CD4-positive, alpha-beta T cell treated with Interferon gamma for 1 hour (primary cell): ENCODE measurements around the gene MOB3A.
"Not testable (repeated sequence)": the region's sequence is repeated elsewhere in the genome, so short reads cannot be mapped to it uniquely, and the experiment has no call there.

Experiments used
- DNase-seq: peaks from one replicate; pipeline ENCODE4 v3.0.0-alpha.2; 2020

The MOB3A gene

DNA sequence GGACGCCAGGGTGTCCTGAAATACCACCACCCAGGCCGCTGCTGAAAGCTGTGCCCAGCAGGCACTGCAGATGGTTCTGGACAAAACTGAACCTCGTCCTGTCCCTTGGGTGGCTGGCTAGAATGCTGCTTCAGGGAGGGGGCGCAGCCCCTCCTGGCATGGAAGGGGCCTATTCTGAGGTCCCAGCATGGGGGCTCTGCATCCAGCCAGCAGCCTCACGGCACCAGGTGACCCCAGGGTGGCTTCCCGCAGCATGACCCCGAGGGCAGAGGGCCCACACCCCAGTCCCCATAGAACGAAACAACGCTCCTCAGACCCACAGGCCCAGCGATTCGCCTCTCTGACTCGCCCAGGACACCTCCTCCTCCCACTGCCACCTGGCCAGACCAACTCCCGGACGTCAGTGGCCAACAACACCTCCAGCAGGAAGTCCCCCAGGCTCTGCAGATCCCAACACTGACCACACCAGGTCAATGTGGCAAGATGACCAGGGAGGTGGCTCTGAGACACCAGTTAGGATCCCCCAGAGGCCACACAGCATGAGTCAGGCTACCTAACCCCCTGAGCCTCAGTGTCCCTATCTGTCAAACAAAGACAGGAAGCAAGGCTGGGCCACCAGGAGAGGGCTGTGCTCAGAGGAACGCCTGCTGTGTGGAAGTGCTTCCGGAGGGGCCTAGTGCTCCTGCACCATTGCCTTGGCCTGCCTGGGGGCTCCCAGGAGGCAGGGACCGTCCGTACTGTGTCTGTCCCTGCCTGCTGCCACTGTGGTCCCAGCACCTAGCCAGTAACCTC, 51.2 kb downstream of the MOB3A start:
- DNase-seq = no peak

DNA sequence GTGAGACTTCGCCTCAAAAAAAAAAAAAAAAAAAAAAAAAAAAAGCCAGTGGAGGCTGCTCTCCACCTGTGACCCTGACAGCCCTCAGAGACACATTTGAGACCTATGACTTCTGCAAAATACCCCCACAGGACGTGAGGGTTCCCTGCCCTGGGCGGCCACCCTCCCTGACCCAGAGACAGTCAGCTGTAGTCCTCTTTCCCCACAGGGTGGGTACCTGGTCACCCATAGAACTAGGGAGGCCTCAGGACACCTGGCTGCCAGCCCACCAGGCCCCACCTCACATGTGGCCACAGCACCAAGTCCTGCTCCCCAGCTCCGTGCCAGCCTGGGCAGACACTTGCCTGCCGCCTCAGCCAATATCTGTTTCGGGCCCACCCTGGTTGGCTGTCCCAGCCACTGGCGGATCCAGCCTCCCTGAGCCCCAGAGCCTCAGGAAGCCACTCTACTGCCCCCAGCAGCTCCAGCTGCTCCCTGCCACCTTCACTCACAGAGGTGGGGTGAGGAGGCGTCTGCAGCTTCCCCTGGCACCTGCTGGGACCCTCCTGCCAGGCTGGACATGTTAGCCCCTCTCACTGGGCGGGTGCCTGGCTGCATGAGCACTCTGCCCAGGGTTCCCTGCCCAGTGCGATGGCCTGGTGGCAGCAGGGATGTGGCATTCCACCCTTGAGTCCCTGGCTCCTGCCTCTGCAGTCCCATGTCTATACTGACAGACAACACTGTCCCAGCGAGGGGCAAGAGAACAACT, 52.0 kb downstream of the MOB3A start:
- no peak for DNase-seq

DNA sequence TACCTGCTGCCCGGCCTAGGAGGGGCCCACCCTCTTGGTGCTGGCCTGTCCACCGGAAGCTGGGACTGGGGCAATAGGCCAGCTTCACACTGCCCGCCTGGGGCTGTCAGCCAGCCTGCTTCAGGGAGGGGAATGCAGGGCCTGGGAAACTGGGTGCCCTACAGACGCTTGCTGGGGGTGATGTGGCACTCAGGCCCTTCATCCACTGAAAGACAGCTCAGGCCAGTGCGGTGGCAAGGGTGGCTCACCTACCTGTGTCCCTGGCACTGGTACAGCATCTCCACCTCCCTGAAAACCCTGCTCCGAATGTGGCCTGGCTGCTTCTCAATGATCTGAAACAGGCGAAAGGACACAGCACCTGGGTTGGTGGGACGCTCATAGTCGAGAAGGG, 52.9 kb downstream of the MOB3A start:
- no peak for DNase-seq

DNA sequence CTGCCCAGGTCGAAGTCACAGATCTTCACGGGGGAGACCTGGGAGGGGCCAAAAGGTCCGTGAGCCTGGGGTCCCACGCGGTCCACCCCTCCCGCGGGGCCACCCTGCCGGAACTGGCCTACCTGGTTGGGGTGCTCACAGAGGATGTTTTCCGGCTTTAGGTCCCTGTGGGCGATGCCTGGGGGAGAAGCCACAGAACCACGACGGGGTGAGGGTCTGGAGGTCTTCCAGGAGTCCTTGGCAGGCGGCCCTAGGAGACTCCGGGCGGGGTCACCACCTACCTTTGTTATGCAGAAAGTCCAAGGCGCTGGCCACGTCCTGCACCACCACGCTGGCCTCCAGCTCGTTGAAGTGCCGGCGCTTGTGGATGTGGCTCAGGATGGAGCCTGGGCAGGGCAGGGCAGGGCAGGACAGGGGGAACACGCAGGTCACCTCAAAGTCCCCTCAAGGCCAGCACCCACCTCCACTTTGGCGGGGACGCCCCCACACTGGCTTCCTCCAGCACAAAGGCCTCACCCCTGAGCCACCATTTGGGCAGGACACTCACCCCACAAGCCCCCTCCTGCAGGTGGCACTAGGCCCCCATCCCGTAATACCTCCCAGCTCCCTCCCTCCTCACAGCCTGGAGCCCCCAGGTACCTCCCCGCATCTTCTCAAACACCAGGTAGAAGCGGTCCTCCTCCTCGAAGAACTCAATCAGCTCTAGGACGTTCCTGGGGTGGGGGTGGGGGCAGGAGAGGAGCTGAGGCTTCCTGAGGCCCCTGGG, 53.5 kb downstream of the MOB3A start:
- no peak for DNase-seq

DNA sequence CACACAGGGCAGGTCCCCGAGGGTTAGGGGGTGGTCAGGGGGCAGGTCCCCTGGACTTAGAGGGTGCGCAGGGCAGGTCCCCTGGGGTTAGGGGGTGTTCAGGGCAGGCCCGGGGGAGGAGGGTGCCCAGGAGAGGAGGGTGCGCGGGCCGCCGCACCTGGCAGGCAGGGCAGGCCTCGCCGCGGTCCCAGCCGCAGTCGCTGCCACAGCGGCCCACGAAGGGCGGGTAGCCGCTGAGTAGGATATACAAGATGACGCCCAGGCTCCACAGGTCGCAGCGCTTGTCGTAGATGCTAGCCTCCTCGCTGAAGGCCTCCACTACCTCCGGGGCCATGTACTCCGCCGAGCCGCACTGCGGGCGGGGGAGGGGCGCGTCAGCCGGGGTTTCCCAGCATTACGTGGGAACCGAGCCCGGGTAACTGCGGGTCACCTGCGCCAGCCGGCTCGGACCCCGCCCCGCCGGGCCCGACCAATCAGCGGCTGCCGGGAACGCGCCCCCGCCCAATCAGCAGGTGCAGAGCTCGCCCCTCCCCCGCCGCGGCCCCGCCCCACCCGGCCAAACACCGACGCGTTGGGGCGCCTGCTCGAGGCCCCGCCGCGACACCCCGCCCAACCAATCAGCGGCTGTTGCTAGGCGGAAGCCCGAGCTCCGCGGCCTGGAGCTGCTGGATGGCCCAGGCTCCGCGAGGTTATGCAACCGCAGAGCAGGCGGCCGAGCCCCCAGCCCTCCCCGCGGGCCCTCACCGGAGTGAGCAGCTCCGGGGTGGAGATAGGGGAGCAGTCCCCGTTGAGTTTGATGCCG, 54.2 kb downstream of the MOB3A start:
- peak; percentile 99 for DNase-seq

DNA sequence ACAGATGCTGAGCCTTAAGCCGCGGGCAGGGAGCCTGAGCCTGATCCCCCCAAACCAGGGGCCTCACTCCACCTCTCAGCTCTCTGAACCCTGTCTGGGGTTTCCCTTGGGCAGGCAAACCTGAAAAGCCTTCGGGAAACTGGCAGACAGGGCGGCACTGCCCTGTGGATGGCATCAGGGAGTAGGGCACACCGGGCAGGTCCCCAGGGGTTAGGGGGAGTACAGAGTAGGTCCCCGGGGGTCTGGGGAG, 54.8 kb downstream of the MOB3A start:
- no peak for DNase-seq

DNA sequence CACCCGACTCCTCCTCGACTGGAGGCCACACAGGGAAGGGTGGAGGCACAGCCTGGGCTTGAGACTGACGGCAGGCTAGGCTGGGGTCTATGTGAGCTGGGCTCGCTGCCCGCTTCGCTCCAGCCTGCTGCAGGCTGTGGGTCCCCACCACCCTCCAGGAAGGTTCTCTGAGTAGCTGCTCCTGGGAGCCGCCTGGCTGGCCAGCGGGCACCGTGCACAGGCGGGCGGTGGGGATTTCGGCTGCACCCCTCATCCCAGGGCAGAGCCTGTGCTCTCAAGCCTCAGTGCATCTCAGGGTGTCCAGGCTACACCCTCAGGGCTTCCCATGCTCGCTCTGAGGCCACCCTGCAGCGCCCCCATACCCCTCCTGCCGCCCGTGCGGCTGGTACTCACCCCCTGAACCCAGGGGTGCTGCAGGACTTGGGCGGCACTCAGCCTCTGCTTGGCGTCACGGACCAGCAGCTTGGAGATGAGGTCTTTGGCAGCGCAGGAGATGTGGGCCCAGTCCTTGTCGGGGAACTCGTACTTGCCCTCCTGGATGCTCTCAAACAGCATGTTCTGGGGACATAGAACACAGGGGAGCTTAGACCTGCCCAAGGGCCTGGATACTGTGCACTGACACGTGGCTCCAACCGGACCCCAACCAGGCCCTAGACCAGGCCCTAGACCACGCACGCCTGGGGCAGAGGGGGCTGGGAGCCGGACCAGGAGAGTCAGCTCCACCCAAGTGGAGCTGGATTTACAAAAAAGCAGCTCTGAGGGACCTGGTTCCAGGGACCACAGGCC, 55.3 kb downstream of the MOB3A start:
- DNase-seq = no peak

DNA sequence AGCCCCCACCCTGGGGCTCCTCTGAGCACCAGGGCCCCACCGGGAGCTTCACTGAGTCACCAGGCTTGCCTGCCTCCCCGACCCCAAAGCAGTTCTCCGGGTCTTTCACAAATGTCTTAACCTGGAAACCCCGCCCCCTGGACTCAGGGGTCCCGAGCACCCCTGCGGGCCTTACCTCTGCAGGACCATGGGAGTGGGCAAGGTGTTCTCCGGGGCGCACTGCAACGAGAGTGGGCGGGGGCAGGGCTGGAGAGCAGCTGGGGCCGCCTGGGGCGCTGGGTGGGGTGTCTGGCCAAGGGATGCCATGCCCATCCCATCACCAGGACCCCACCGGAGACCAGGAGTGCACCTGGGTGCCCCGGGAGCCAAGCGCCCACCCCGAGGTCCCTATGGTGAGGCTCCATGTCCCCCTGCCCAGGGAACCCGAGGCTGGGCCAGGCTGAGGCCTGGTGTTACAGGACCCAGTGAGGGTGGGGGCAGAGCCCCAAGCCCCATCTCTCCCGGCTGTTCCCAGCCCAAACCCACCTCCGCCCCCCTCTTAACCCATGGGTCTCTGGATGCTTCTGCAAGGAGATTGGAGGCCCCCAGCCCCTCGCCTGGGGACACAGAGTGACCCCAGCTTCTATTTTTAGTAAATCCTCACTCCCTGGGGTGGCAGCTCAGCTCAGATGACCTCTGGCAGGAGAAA, 56.0 kb downstream of the MOB3A start:
- no peak for DNase-seq

DNA sequence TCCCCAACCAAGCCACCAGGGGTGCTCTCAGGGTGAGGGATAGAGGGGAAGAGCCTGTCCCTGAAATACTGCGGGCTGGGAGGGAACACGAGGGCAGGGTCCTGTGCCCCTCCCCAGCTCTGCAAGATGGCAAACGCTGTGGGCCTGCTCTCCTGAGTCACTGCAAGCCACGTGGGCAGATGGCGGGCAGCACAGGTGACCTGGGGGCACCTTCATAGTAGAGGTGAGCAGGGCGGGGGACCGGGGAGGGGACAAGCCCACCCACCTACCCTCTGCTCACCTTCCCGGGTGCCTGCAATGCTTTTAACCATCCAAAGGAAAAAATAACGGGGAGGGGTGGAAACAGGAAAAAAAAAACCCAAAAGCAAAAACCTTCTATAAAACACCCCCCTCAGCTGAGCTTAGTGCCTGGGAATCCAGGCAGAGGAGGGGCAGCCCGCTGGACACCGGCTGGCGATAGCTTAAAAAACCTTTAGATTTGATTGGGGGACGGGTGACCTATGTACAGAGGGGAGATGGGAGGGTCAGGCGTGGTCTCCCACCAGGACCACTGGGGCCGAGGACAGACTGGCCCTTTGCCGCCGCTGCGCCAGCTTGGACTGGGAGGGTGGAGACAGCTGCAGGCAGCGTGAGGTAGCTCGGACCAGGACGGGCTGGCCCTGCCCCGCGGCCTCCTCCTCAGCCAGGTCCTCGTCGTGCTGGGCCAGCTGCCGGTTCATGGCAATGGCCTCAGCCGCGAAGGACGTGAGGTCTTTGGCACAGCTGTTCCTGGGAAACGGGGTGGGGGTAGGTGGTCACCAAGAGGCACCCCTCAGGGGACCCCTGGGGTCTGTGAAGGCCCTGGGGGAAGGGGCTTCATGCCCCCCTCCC, 56.8 kb downstream of the MOB3A start:
- no peak for DNase-seq

DNA sequence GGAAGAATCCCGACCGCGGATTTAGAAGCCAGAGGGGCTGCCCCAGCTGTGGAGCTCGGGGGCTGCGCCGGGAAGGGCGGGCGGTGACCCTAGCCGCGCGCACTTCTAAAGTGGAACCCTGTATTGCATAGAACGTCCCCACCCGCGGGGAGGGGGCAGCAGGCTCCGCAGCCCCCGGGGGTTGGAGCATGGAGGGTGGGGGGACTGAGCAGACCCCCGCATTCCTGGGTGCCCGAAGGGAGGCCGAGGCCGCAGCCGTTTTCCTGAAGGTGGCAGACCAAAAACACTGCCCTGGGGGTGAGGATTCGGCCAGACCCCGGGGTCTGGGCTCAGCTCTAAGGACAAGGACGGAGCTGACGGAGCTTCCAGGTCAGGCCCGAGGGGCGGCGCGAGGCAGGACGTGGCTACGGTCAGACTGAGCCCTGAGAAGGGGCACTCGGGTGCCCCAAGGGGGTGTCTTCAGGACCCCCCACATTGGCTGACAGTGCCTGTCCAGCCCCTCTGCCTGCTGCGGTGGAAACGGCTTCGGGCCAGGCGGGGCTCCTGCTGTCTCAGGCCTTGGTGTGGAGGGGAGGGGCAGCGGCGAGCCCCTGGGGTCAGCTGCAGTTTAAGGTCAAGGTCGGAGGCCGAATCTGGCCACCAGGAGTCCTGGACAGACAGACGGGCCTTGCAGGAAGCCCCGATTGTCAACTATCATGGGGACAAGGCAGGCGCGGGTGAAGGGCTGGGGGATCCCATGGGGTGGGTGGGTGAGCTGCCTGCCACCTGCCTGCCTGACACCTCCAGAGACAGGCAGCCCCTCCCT, 57.6 kb downstream of the MOB3A start:
- no peak for DNase-seq

DNA sequence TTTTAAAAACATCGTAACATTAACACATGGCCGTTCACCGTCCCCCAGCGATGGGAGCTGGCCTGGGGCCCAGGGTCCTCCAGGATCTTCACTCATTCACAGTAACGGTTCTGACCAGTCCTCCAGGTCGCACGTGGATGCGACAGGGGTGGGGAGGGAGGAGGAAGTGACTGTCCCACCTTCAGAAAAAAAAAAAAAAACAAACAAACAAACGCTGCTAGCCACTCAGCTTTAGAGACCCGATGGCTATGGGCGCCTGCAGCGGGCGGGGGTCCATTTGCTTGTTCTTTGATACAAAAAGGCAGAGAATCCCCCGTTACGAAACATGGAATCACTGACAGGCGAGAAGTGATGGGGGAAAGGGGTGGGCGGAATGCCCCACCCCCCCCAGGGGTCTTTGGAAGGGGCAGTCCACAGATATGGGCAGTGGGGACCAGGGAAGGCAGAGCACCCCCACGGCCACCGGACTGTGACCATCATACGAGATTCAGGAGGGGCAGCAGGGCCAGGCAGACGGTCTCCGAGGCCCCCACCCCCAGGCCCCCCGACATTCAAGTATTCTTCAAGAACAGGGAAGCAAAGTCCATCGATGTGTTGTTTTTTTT, 58.4 kb downstream of the MOB3A start:
- no peak for DNase-seq

DNA sequence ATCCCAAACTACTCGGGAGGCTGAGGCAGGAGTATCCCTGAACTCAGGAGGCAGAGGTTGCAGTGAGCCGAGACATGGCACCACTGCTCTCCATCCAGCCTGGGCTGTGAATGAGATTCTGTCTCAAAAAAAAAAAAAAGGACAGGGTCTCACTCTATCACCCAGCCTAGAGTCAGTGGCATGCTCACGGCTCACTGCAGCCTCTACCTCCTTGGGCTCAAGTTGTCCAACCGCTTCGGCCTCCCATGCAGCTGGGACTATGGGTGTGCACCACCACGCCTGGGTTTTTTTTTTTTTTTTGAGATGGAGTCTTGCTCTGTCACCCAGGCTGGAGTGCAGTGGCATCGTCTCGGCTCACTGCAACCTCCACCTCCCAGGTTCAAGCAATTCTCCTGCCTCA, 59.7 kb downstream of the MOB3A start:
- DNase-seq = no peak

DNA sequence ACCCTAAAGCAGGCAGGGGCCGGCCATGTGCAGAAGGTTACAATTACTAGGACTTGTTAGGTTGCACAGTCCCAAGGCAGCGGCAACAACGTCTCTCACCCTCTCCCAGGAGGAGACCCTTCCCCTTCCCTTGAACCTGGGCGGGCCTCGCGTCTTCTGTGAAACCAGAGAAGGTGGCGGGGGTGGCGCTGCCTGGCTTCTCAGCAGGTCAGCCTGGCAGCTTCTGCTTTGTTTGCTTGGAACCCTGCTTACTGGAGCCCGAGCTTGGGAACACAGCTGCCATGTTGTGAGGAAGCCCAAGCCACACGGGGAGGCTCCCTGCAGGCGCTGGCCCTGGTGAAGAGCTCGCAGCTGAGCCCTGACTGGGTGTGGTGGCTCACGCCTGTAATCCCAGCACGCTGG, 60.5 kb downstream of the MOB3A start:
- DNase-seq = no peak

DNA sequence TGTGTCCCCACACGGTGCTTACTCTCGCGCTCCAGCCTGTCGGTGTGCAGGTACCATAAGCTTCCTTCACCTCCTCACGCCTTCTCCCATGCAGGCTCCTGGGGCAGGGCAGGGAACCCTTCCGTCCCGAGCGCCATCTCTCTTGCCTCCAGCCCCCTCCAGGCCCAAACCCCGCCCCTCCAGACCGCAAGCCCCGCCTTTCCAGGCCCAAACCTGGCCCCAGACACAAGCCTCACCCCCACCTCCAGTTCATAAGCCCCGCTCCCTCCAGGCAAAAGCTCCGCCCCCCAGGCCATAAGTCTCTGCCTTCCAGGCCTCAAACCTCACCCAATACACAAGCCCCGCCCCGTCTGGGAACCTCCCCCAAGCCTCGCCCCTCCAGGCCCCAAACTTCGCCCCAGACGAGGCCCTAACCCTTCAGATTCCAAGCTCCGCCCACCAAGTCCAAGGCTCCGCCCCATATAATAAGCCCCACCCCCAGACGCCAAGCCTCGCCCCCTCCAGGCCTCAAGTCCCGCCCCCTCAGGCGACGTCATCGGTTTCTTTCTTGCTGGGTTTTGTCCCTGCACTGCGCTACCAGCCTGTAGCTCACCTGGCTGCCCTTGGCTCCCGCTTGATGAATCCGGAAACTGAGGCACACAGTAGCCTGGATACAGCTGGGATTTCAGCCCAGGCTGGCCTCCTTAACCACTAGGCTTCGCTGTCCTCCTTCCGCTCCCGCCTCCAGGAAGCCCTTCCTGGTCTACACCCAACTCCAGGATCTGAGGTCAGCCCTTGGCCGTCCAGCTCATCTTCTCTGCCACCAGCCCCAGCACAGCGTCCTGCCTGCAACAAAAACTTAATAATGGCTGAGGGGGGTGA, 61.2 kb downstream of the MOB3A start:
- DNase-seq = peak; percentile 77

DNA sequence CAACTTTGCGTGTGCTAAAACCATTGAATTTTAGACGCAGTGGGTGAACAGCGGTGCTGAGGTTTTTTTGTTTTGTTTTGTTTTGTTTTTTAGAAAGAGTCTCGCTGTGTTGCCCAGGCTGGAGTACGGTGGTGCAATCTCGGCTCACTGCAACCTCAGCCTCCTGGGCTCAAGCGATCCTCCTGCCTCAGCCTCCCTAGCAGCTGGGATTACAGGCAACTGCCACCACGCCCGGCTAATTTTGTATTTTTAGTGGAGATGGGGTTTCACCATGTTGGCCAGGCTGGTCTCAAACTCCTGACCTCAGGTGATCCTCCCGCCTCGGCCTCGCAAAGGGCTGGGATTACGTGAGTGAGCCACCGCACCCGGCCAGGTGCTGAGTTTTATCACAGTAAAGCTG, 61.9 kb downstream of the MOB3A start:
- not testable (repeated sequence) for DNase-seq

DNA sequence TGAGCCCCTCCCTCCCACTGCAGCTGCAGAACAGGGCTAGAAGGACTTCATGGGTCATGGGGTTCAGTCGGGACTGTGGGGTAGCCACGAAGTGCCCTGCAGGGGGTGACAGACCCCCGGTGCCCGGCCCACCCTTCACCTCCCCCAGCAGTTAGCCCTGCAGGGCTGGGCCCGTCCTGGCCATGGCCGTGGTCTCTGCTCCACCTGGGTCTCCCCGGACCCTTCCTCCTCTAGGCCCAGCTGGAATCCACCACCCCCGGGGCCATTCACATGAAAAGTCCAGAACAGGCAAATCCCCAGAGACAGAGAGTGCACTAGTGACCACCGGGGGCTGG, 62.3 kb downstream of the MOB3A start:
- DNase-seq = no peak

DNA sequence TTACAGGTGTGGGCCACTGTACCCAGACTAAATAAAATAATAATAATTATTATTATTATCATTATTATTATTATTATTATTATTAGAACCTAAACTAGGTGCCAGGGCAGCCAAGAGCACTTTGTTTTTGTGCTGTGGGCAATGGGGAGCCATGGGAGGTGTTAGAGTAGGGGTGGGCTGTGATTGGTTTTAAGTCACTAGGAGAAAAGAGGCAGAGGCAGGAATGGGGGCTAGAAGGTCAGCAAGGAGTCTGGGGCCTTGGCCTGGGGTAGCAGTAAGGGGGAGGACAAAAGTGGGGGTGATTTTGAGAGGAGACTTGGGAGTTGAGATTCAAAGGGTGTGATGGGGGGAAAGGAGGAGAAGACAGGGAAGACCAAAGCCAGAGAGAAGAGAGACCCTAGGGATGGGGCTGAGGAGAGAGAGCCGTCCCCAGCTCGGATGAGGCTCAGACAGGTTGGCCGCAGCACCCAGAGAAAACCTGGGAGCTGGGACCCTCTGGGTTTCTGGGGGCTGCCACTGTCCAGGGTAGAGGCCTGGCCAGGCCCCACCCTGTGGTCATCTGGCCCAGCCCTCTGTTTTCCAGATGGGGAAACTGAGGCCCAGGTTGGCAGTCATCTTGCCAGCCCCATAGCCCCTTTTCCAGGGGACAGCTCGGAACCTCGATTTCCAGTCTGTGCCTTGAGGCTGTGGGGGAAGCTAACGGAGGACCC, 62.9 kb downstream of the MOB3A start:
- DNase-seq = no peak
